ENCODE results near the gene AKNAD1.
"Not testable (repeated sequence)": the region's sequence is repeated elsewhere in the genome, so short reads cannot be mapped to it uniquely, and the experiment has no call there.

The AKNAD1 gene

GRCh38 chr1:108829498-108829916, 27.4 kb downstream of the AKNAD1 start:
- no peak for DNase-seq

- peak; percentile 63 for DNase-seq
Observed at GRCh38 chr1:108828074-108828961, 28.6 kb downstream of the AKNAD1 start.

GRCh38 chr1:108826081-108826635, 30.7 kb downstream of the AKNAD1 start:
- DNase-seq, result no peak

- no peak for DNase-seq
Observed at GRCh38 chr1:108824051-108824450, 32.8 kb downstream of the AKNAD1 start.

GRCh38 chr1:108823632-108824031, 33.3 kb downstream of the AKNAD1 start:
- no peak for DNase-seq

GRCh38 chr1:108819878-108820277, 37.0 kb downstream of the AKNAD1 start:
- no peak for DNase-seq

- no peak for DNase-seq
Observed at GRCh38 chr1:108817811-108818210, 39.1 kb downstream of the AKNAD1 start.

GRCh38 chr1:108817016-108817415, 39.9 kb downstream of the AKNAD1 start:
- no peak for DNase-seq

- no peak for DNase-seq
Observed at GRCh38 chr1:108816049-108816893, 40.6 kb downstream of the AKNAD1 start.

GRCh38 chr1:108815566-108815965, 41.3 kb downstream of the AKNAD1 start:
- DNase-seq, result no peak

- no peak for DNase-seq
Observed at GRCh38 chr1:108814343-108815125, 42.4 kb downstream of the AKNAD1 start.

- no peak for DNase-seq
Observed at GRCh38 chr1:108813326-108813725, 43.6 kb downstream of the AKNAD1 start.

GRCh38 chr1:108811611-108812010, 45.3 kb downstream of the AKNAD1 start:
- no peak for DNase-seq

- no peak for DNase-seq
Observed at GRCh38 chr1:108808438-108808837, 48.5 kb downstream of the AKNAD1 start.

GRCh38 chr1:108803548-108803947, 53.3 kb downstream of the AKNAD1 start:
- DNase-seq, result no peak

GRCh38 chr1:108801101-108801500, 55.8 kb downstream of the AKNAD1 start:
- no peak for DNase-seq

- no peak for DNase-seq
Observed at GRCh38 chr1:108799001-108799400, 57.9 kb downstream of the AKNAD1 start.

GRCh38 chr1:108792420-108792819, 64.5 kb downstream of the AKNAD1 start:
- no peak for DNase-seq

GRCh38 chr1:108791790-108792189, 65.1 kb downstream of the AKNAD1 start:
- no peak for DNase-seq

- DNase-seq, result no peak
Observed at GRCh38 chr1:108785880-108786279, 71.0 kb downstream of the AKNAD1 start.

- DNase-seq, result no peak
Observed at GRCh38 chr1:108785264-108785663, 71.6 kb downstream of the AKNAD1 start.

GRCh38 chr1:108781575-108781944, 75.3 kb downstream of the AKNAD1 start:
- DNase-seq, result not testable (repeated sequence)

All from activated CD4-positive, alpha-beta T cell treated with anti-CD3 and anti-CD28 coated beads, Interleukin-2, amount 50 U/mL, for 16 hours (primary cell).